VCaP (cell line): Measurements from ENCODE around the gene C12orf42.

Experiments
- H3K27ac ChIP-seq: fragments of 450-650 bp; 2 replicates; pipeline ENCODE4 v1.5.1; 2017
- CTCF ChIP-seq: fragments of 450-650 bp; conservative IDR thresholded peaks from 2 replicates; pipeline ENCODE4 v1.5.1; 2017; ENCODE audit warnings: mild to moderate bottlenecking, moderate library complexity

Gene C12orf42

DNA sequence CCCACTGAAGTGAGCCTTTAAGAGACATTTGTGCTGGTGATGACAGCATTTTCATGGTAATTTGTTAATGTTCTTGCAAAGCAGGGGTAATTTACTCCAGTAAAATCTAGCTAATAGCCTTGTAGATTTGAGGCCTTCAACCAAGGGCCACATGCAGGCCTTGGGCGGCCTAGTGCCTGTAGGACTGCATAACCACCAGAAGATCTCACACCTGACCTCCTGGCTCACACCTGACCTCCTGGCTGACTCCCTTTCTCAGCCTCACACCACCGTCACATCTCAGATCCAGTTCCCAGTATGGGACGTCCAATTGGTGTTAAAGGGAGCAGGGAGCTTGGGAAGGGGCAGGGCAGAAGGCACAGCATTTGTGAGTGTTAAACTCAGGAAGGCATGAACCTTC lies 26.9 kb downstream of the C12orf42 start:
- TF ChIP-seq CTCF, result no peak
- no peak overlapping the region for H3K27ac ChIP-seq

DNA sequence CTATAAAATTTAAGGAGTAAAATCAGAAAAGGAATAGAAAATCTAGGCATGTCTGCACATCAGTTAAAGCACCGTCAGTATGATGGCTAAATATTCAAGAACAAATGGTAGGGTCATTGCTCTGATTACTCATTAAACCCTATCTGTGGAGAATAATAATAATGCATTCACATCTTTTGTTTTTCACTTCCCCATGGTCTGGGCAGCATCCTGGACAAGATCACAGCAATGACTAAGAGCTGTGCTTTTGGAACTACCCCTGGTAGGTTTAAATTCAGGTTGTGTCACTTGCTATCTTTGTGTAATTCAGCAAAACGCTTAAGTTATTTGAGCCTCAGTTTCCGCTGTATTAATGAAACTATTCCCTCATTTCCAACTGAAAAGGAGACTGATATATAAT lies 33.1 kb downstream of the C12orf42 start:
- TF ChIP-seq CTCF, result no peak
- H3K27ac ChIP-seq, result no peak overlapping the region

- no peak for TF ChIP-seq CTCF
- no peak overlapping the region for H3K27ac ChIP-seq
Observed at GRCh38 chr12:103457471-103457870, 38.3 kb downstream of the C12orf42 start.

- no peak for TF ChIP-seq CTCF
- no peak overlapping the region for H3K27ac ChIP-seq
Observed at GRCh38 chr12:103456006-103456405, 39.8 kb downstream of the C12orf42 start.

DNA sequence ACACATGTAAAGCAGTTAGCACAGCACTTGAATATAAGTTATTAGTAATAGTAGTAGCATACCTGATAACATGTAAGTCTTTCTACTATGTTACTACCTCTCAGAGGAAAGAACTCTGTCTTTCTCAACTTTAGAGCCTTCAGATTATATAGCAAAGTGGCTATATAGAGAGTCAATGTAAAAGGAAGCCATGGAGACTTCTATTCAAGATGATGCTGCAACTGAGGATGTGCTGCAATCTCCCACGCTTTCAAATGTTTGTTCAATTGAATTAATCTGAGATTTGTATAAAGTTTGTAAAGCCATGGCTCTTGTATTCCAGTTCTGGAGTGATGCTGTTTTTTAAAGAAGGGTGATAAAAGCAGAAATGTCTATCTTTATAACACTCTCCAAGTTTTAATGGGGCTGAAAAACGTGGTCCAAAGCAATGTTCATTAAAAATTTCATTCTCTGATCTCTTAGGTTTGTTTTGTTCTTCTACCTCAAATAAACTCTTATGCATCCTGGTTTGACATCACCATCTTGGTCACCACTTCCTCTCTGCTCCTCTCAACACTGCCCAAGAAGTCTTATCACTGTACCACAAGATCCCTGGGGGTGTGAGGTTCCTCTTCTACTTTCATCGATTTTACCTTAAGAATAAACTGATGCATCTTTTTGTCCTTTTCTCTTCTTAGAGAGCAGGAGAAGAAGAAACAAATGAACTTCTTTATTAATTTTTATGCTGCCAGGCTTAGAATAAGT lies 40.6 kb downstream of the C12orf42 start:
- H3K27ac ChIP-seq, result no peak overlapping the region
- TF ChIP-seq CTCF, result no peak

- H3K27ac ChIP-seq, result no peak overlapping the region
- TF ChIP-seq CTCF, result no peak
Observed at GRCh38 chr12:103444983-103445382, 50.8 kb downstream of the C12orf42 start.

DNA sequence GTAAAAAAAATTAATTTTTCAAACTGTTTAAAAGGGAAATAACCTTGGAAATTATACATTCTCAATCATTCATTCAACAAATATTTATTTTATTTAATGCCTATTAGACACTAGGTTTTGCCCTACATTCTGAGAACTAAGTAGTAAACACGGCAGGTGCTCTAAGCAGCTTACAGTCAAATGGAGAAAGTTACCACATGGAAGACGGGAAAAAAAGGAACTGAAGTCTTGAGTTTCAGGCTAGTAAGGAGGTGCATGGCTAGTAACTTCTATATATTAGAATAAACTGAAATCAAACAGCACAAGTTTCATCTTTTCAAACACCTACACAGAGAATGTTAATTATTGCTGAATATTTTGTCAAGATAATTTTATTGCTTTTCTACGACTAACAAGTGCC lies 52.9 kb downstream of the C12orf42 start:
- TF ChIP-seq CTCF, result no peak
- no peak overlapping the region for H3K27ac ChIP-seq
